K562 (cell line): ENCODE data around the gene UQCRC2. TPM values are rescaled to one million over a fixed set of nuclear protein-coding genes. Genes with fewer than 3 reads are reported as not detected.

ENCODE experiments used
- CHD4 ChIP-seq: fragments of 200-600 bp; sonication (generic); IDR thresholded peaks from 3 replicates; pipeline ENCODE4 v1.6.1; 2012; ENCODE audit warnings: low read depth, mild to moderate bottlenecking, mixed read lengths, low read length, inconsistent platforms; ENCODE audit not compliant: insufficient read depth, insufficient replicate concordance, poor library complexity, severe bottlenecking
- GTF2E2 ChIP-seq: fragments of 200-800 bp; sonication (Bioruptor generic); IDR thresholded peaks from 2 replicates; pipeline ENCODE4 v1.6.1; 2016; ENCODE audit warnings: missing genetic modification characterization, missing compliant biosample characterization
- HEY1 ChIP-seq: fragments of 250-450 bp; sonication (Bioruptor Pico); IDR thresholded peaks from 2 replicates; pipeline ENCODE4 v1.5.0; 2020; ENCODE audit warnings: mild to moderate bottlenecking, moderate library complexity, borderline replicate concordance
- HIVEP1 ChIP-seq: fragments of 250-450 bp; sonication (Bioruptor Pico); IDR thresholded peaks from 2 replicates; pipeline ENCODE4 v1.4.0; 2020; ENCODE audit warnings: mild to moderate bottlenecking
- MBD2 ChIP-seq: sonication (generic); IDR thresholded peaks from 2 replicates; pipeline ENCODE4 v1.6.1; 2016; ENCODE audit warnings: low read depth, borderline replicate concordance
- MTF1 ChIP-seq: fragments of 250-450 bp; sonication (Bioruptor Pico); IDR thresholded peaks from 2 replicates; pipeline ENCODE4 v1.9.0; 2021; ENCODE audit warnings: moderate library complexity, mild to moderate bottlenecking, inconsistent platforms, borderline replicate concordance
- NFATC3 ChIP-seq: fragments of 450-650 bp; IDR thresholded peaks from 2 replicates; pipeline ENCODE4 v1.6.1; 2017; ENCODE audit warnings: mild to moderate bottlenecking
- NFE2 ChIP-seq: IDR thresholded peaks from 2 replicates; pipeline ENCODE4 v1.6.1; 2014; ENCODE audit warnings: antibody characterized with exemption, low read depth
- POLR2AphosphoS2 ChIP-seq: IDR thresholded peaks from 2 replicates; pipeline ENCODE4 v1.6.1; 2012; ENCODE audit warnings: low read length, improper control_type of control experiment
- POU5F1 ChIP-seq: fragments of 150-350 bp; IDR thresholded peaks from 2 replicates; pipeline ENCODE4 v1.6.1; 2014; ENCODE audit warnings: borderline replicate concordance, low read length, low read depth, mild to moderate bottlenecking; ENCODE audit not compliant: partially characterized antibody
- PTBP1 ChIP-seq: fragments of 200-400 bp; formaldehyde crosslinking; IDR thresholded peaks from 2 replicates; pipeline ENCODE4 v1.6.1; 2017; ENCODE audit warnings: low read depth, low read length
- SAFB ChIP-seq: fragments of 200-400 bp; formaldehyde crosslinking; IDR thresholded peaks from 2 replicates; pipeline ENCODE4 v1.6.1; 2017; ENCODE audit warnings: low read depth, low read length, borderline replicate concordance
- SIRT6 ChIP-seq: IDR thresholded peaks from one replicate; pipeline ENCODE4 v1.6.1; 2012; ENCODE audit warnings: low read depth, mild to moderate bottlenecking, control low read depth, inconsistent platforms, low read length, moderate library complexity
- STAG1 ChIP-seq: sonication (generic); formaldehyde crosslinking; IDR thresholded peaks from 2 replicates; pipeline ENCODE4 v1.5.0; 2020; ENCODE audit warnings: missing genetic modification reagents, borderline replicate concordance
- STAT5B ChIP-seq: fragments of 250-450 bp; sonication (Bioruptor Pico); IDR thresholded peaks from 2 replicates; pipeline ENCODE4 v1.8.0; 2021; ENCODE audit warnings: mild to moderate bottlenecking, inconsistent platforms
- TAF15 ChIP-seq: fragments of 200-400 bp; formaldehyde crosslinking; IDR thresholded peaks from 2 replicates; pipeline ENCODE4 v1.6.1; 2017; ENCODE audit warnings: mild to moderate bottlenecking, low read depth, low read length, moderate library complexity
- TARDBP ChIP-seq: fragments of 450-650 bp; IDR thresholded peaks from 2 replicates; pipeline ENCODE4 v1.6.1; 2016
- ZNF217 ChIP-seq: sonication (generic); formaldehyde crosslinking; IDR thresholded peaks from 2 replicates; pipeline ENCODE4 v1.8.0; 2022; ENCODE audit warnings: mild to moderate bottlenecking, missing genetic modification reagents
- ZNF311 ChIP-seq: fragments of 250-450 bp; sonication (Bioruptor Pico); IDR thresholded peaks from 2 replicates; pipeline ENCODE4 v1.4.0; 2020; ENCODE audit warnings: mild to moderate bottlenecking, moderate library complexity
- ZNF77 ChIP-seq: fragments of 250-450 bp; sonication (Bioruptor Pico); IDR thresholded peaks from 2 replicates; pipeline ENCODE4 v1.5.0; 2020
- polyA plus RNA-seq, 8 experiments: library from polyadenylated mRNA; depleted of rRNA in 4 of 8; stranded (reverse) in 5 of 8; unstranded in 3 of 8; fragments of >200 nt; fragmentation: Nextera tagmentation in 2 of 8; fragmentation: Illumina TruSeq in 1 of 8; extraction: Ambion mirVana in 2 of 8; extraction: Trizol in 1 of 8; gene quantifications; 2 replicates each; pipeline versions ENCODE4 v1.2.1 to v1.2.3, GENCODE V29; 2011 to 2014; ENCODE audit warnings: inconsistent platforms in 1 of 8, missing spikeins in 1 of 8
- total RNA-seq, 7 experiments: library from RNA; depleted of rRNA in 6 of 7; stranded (reverse); fragments of >200 nt in 6 of 7; fragmentation: Illumina TruSeq in 2 of 7; extraction: Trizol in 2 of 7; gene quantifications; 2 replicates each; pipeline versions ENCODE4 v1.2.1 to v1.2.3, GENCODE V29; 2011 to 2021; ENCODE audit warnings: low replicate concordance in 1 of 7
- TF ChIP-seq, protein P1 (sequence below): fragments of 250-450 bp; sonication (Bioruptor Pico); IDR thresholded peaks from 2 replicates; pipeline ENCODE4 v1.5.0; 2021; ENCODE audit warnings: mild to moderate bottlenecking, borderline replicate concordance
- TF ChIP-seq, protein P2 (sequence below): IDR thresholded peaks from 2 replicates; pipeline ENCODE4 v1.6.1; 2011; ENCODE audit warnings: borderline replicate concordance, low read depth, mild to moderate bottlenecking, moderate library complexity, low read length; ENCODE audit not compliant: insufficient read depth, poor library complexity, severe bottlenecking
- TF ChIP-seq, protein P3 (sequence below): IDR thresholded peaks from 2 replicates; pipeline ENCODE4 v1.6.1; 2016; ENCODE audit warnings: missing genetic modification characterization, missing compliant biosample characterization

UQCRC2 gene
- total and polyA plus RNA-seq, 9 of the 15 experiments (the other 6 are each of a cell fraction or from before 2014, with no cell fraction given), result 177 to 516 (median 319) TPM

DNA sequence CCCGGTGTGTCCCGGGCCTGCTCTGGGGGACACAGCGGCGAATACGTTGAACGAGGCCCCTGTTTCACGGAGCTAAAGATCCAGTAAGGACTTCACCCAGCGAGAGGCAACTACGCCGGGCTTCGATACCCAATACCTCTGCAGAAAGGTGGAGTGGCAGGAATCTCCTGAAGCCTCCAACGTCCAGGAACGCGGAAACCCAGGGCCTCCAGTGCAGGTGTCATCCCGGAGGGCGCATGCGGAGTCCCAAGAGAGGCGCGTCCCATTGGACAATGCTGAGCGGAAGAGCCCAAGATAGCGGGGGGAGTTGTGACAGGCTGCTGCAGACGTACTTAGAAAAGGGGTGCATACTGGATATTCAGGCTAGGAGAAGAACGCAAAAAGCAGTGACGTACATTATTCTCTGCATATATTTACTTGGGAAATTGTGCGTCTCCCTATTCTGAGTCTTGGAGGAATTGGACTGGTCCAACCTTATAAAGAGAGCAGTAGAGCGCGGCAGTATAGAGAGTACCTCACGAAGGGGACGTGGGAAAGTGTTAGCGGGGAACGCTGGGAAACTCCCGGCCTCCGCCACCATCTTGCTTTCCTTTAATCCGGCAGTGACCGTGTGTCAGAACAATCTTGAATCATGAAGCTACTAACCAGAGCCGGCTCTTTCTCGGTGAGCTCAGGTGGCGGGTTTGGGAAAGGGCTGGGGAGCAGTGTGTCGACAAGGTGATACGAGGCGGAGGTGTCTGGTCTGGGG, at the start of gene UQCRC2 (continued):
- TF ChIP-seq SIRT6, result no peak
- no peak for TF ChIP-seq ZNF77 (CRISPR knock-in tag)
- TF ChIP-seq TAF15, result no peak
- TF ChIP-seq POLR2AphosphoS2, result no peak; the same call in 1 of the 2 replicates
- TF ChIP-seq NFE2, result no peak
- no peak for TF ChIP-seq HIVEP1 (CRISPR knock-in tag)
- TF ChIP-seq TARDBP, result no peak
- TF ChIP-seq HEY1 (CRISPR knock-in tag), result no peak
- no peak for TF ChIP-seq NFATC3
- TF ChIP-seq ZNF217, result no peak
- TF ChIP-seq POU5F1, result no peak
- TF ChIP-seq CHD4, result no peak
- TF ChIP-seq MTF1 (CRISPR knock-in tag), result no peak
- TF ChIP-seq, protein P1, sequence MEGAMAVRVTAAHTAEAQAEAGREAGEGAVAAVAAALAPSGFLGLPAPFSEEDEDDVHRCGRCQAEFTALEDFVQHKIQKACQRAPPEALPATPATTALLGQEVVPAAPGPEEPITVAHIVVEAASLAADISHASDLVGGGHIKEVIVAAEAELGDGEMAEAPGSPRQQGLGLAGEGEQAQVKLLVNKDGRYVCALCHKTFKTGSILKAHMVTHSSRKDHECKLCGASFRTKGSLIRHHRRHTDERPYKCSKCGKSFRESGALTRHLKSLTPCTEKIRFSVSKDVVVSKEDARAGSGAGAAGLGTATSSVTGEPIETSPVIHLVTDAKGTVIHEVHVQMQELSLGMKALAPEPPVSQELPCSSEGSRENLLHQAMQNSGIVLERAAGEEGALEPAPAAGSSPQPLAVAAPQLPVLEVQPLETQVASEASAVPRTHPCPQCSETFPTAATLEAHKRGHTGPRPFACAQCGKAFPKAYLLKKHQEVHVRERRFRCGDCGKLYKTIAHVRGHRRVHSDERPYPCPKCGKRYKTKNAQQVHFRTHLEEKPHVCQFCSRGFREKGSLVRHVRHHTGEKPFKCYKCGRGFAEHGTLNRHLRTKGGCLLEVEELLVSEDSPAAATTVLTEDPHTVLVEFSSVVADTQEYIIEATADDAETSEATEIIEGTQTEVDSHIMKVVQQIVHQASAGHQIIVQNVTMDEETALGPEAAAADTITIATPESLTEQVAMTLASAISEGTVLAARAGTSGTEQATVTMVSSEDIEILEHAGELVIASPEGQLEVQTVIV, result no peak
- TF ChIP-seq SAFB, result no peak
- peak; percentile 87; the same call in 1 of the 2 replicates for TF ChIP-seq GTF2E2 (tag)
- TF ChIP-seq ZNF311 (CRISPR knock-in tag), result no peak
- TF ChIP-seq STAT5B (CRISPR knock-in tag), result no peak
- TF ChIP-seq PTBP1, result no peak
- TF ChIP-seq STAG1 (CRISPR knock-in tag), result no peak
- TF ChIP-seq, protein P2, sequence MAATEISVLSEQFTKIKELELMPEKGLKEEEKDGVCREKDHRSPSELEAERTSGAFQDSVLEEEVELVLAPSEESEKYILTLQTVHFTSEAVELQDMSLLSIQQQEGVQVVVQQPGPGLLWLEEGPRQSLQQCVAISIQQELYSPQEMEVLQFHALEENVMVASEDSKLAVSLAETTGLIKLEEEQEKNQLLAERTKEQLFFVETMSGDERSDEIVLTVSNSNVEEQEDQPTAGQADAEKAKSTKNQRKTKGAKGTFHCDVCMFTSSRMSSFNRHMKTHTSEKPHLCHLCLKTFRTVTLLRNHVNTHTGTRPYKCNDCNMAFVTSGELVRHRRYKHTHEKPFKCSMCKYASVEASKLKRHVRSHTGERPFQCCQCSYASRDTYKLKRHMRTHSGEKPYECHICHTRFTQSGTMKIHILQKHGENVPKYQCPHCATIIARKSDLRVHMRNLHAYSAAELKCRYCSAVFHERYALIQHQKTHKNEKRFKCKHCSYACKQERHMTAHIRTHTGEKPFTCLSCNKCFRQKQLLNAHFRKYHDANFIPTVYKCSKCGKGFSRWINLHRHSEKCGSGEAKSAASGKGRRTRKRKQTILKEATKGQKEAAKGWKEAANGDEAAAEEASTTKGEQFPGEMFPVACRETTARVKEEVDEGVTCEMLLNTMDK, result no peak
- peak; percentile 97 for TF ChIP-seq MBD2
- TF ChIP-seq, protein P3, sequence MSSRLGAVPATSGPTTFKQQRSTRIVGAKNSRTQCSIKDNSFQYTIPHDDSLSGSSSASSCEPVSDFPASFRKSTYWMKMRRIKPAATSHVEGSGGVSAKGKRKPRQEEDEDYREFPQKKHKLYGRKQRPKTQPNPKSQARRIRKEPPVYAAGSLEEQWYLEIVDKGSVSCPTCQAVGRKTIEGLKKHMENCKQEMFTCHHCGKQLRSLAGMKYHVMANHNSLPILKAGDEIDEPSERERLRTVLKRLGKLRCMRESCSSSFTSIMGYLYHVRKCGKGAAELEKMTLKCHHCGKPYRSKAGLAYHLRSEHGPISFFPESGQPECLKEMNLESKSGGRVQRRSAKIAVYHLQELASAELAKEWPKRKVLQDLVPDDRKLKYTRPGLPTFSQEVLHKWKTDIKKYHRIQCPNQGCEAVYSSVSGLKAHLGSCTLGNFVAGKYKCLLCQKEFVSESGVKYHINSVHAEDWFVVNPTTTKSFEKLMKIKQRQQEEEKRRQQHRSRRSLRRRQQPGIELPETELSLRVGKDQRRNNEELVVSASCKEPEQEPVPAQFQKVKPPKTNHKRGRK (tag), result no peak
